ENCODE data around the gene ATXN1. TPM values are rescaled to one million over a fixed set of nuclear protein-coding genes. Genes with fewer than 3 reads are reported as not detected.

ATXN1 gene
- total RNA-seq, 1 experiment from 2014 or later = 19.7 TPM

- BruUV-seq (replicated peaks) = no TSS peak
- Mint-ChIP-seq H3K27me3 (ENCODE audit: unreplicated experiment) (no peaks in the 10 kb centered on the region), H3K4me1 (ENCODE audit: low read depth, unreplicated experiment) (no peaks in the 10 kb centered on the region), H3K4me3 (ENCODE audit: low read depth, unreplicated experiment) (no peak overlapping the region), H3K36me3 (ENCODE audit: insufficient read depth, unreplicated experiment) (no peaks in the 10 kb centered on the region), H3K27ac (ENCODE audit: unreplicated experiment) (no peak overlapping the region), H3K9me3 (ENCODE audit: low read depth, unreplicated experiment) (peaks cover 2% of the 10 kb centered on the region)
- intact Hi-C loops (cut with micrococcal nuclease; ENCODE audit: unreplicated experiment) = no loop called here
- CTCF ChIA-PET = no interaction called here
- no peak for DNase-seq
- TF ChIP-seq CTCF (IDR thresholded peaks at IDR 0.05; ENCODE audit: unreplicated experiment) = no peak
Observed at GRCh38 chr6:16397623-16398022, 363.6 kb downstream of the ATXN1 start.

- Mint-ChIP-seq H3K9me3 (ENCODE audit: low read depth, unreplicated experiment) (peaks cover 2% of the 10 kb centered on the region), H3K27me3 (ENCODE audit: unreplicated experiment) (no peaks in the 10 kb centered on the region), H3K27ac (ENCODE audit: unreplicated experiment) (no peak overlapping the region), H3K4me3 (ENCODE audit: low read depth, unreplicated experiment) (no peak overlapping the region), H3K36me3 (ENCODE audit: insufficient read depth, unreplicated experiment) (no peaks in the 10 kb centered on the region), H3K4me1 (ENCODE audit: low read depth, unreplicated experiment) (no peaks in the 10 kb centered on the region)
- no peak for TF ChIP-seq CTCF (IDR thresholded peaks at IDR 0.05; ENCODE audit: unreplicated experiment)
- CTCF ChIA-PET = no interaction called here
- BruUV-seq (replicated peaks) = no TSS peak
- no peak for DNase-seq
- intact Hi-C loops (cut with micrococcal nuclease; ENCODE audit: unreplicated experiment) = no loop called here
Observed at GRCh38 chr6:16396497-16397319, 364.6 kb downstream of the ATXN1 start.

- Mint-ChIP-seq H3K4me1 (ENCODE audit: low read depth, unreplicated experiment) (no peaks in the 10 kb centered on the region), H3K36me3 (ENCODE audit: insufficient read depth, unreplicated experiment) (no peaks in the 10 kb centered on the region), H3K27me3 (ENCODE audit: unreplicated experiment) (no peaks in the 10 kb centered on the region), H3K27ac (ENCODE audit: unreplicated experiment) (no peak overlapping the region), H3K9me3 (ENCODE audit: low read depth, unreplicated experiment) (no peaks in the 10 kb centered on the region), H3K4me3 (ENCODE audit: low read depth, unreplicated experiment) (no peak overlapping the region)
- BruUV-seq (replicated peaks) = no TSS peak
- TF ChIP-seq CTCF (IDR thresholded peaks at IDR 0.05; ENCODE audit: unreplicated experiment) = no peak
- no peak for DNase-seq
- CTCF ChIA-PET = interaction anchor here (0.6 kb wide), 1 partner anchor 18 kb away, joined by 3 read pairs; no protein-coding TSS in a partner anchor
- intact Hi-C loops (cut with micrococcal nuclease; ENCODE audit: unreplicated experiment) = no loop called here
Observed at GRCh38 chr6:16394632-16395031, 366.6 kb downstream of the ATXN1 start.

GRCh38 chr6:16393326-16393725, 367.9 kb downstream of the ATXN1 start:
- Mint-ChIP-seq H3K36me3 (ENCODE audit: insufficient read depth, unreplicated experiment) (no peaks in the 10 kb centered on the region), H3K4me3 (ENCODE audit: low read depth, unreplicated experiment) (no peak overlapping the region), H3K27me3 (ENCODE audit: unreplicated experiment) (no peaks in the 10 kb centered on the region), H3K27ac (ENCODE audit: unreplicated experiment) (no peak overlapping the region), H3K4me1 (ENCODE audit: low read depth, unreplicated experiment) (no peaks in the 10 kb centered on the region), H3K9me3 (ENCODE audit: low read depth, unreplicated experiment) (no peaks in the 10 kb centered on the region)
- CTCF ChIA-PET = no interaction called here
- no peak for DNase-seq
- no peak for TF ChIP-seq CTCF (IDR thresholded peaks at IDR 0.05; ENCODE audit: unreplicated experiment)
- BruUV-seq (replicated peaks) = no TSS peak
- intact Hi-C loops (cut with micrococcal nuclease; ENCODE audit: unreplicated experiment) = no loop called here

All from Calu3 (cell line).